HEK293 (cell line): ENCODE results near the gene GGA1.

Source experiments
- BCL11A ChIP-seq: fragments of 450-650 bp; formaldehyde crosslinking; IDR thresholded peaks from 2 replicates; pipeline ENCODE4 v1.5.1; 2016; ENCODE audit warnings: low read depth, missing biosample characterization, missing genetic modification characterization
- GLI4 ChIP-seq: fragments of 450-650 bp; formaldehyde crosslinking; IDR thresholded peaks from 2 replicates; pipeline ENCODE4 v1.5.1; 2016; ENCODE audit warnings: missing biosample characterization, missing genetic modification characterization
- HOXC10 ChIP-seq: sonication (generic); formaldehyde crosslinking; IDR thresholded peaks from 2 replicates; pipeline ENCODE4 v1.8.1; 2023; ENCODE audit warnings: mild to moderate bottlenecking, missing genetic modification reagents
- KLF1 ChIP-seq: fragments of 450-650 bp; formaldehyde crosslinking; IDR thresholded peaks from 2 replicates; pipeline ENCODE4 v1.5.1; 2016; ENCODE audit warnings: missing biosample characterization, missing genetic modification characterization
- KLF10 ChIP-seq: fragments of 450-650 bp; IDR thresholded peaks from 2 replicates; pipeline ENCODE4 v1.5.1; 2018; ENCODE audit warnings: missing biosample characterization, mild to moderate bottlenecking, missing genetic modification characterization
- PBX3 ChIP-seq: sonication (generic); formaldehyde crosslinking; IDR thresholded peaks from 2 replicates; pipeline ENCODE4 v1.8.1; 2022; ENCODE audit warnings: mild to moderate bottlenecking, moderate library complexity, missing genetic modification reagents
- PRDM4 ChIP-seq: fragments of 450-650 bp; formaldehyde crosslinking; IDR thresholded peaks from 2 replicates; pipeline ENCODE4 v1.5.1; 2017; ENCODE audit warnings: missing biosample characterization, missing genetic modification characterization
- PRDM6 ChIP-seq: fragments of 450-650 bp; formaldehyde crosslinking; IDR thresholded peaks from 2 replicates; pipeline ENCODE4 v1.5.1; 2017; ENCODE audit warnings: missing biosample characterization, missing genetic modification characterization
- SCRT2 ChIP-seq: fragments of 450-650 bp; formaldehyde crosslinking; IDR thresholded peaks from 2 replicates; pipeline ENCODE4 v1.5.1; 2016; ENCODE audit warnings: missing biosample characterization, missing genetic modification characterization
- TRIM28 ChIP-seq: IDR thresholded peaks from 2 replicates; pipeline ENCODE4 v1.6.1; 2011; ENCODE audit warnings: low read length, control low read depth, borderline replicate concordance
- ZBTB7A ChIP-seq: fragments of 450-650 bp; formaldehyde crosslinking; IDR thresholded peaks from 2 replicates; pipeline ENCODE4 v1.5.1; 2016; ENCODE audit warnings: low read depth, missing biosample characterization, missing genetic modification characterization
- ZFP41 ChIP-seq: fragments of 450-650 bp; formaldehyde crosslinking; IDR thresholded peaks from 2 replicates; pipeline ENCODE4 v1.5.1; 2016; ENCODE audit warnings: missing biosample characterization, missing genetic modification characterization, borderline replicate concordance
- ZNF140 ChIP-seq: fragments of 450-650 bp; formaldehyde crosslinking; IDR thresholded peaks from 2 replicates; pipeline ENCODE4 v1.5.1; 2016; ENCODE audit warnings: missing biosample characterization, missing genetic modification characterization
- ZNF155 ChIP-seq: fragments of 450-650 bp; formaldehyde crosslinking; IDR thresholded peaks from 2 replicates; pipeline ENCODE4 v1.5.1; 2016; ENCODE audit warnings: missing biosample characterization, missing genetic modification characterization
- ZNF211 ChIP-seq: fragments of 450-650 bp; formaldehyde crosslinking; IDR thresholded peaks from 2 replicates; pipeline ENCODE4 v1.5.1; 2016; ENCODE audit warnings: low read depth, missing biosample characterization, missing genetic modification characterization
- ZNF221 ChIP-seq: fragments of 450-650 bp; formaldehyde crosslinking; IDR thresholded peaks from 2 replicates; pipeline ENCODE4 v1.5.1; 2017; ENCODE audit warnings: missing biosample characterization, missing genetic modification characterization, borderline replicate concordance
- ZNF404 ChIP-seq: fragments of 450-650 bp; formaldehyde crosslinking; IDR thresholded peaks from 2 replicates; pipeline ENCODE4 v1.5.1; 2017; ENCODE audit warnings: missing biosample characterization, missing genetic modification characterization
- ZNF513 ChIP-seq: fragments of 450-650 bp; IDR thresholded peaks from 2 replicates; pipeline ENCODE4 v1.5.1; 2018; ENCODE audit warnings: missing biosample characterization, missing genetic modification characterization
- ZNF521 ChIP-seq: fragments of 450-650 bp; formaldehyde crosslinking; IDR thresholded peaks from 2 replicates; pipeline ENCODE4 v1.5.1; 2017; ENCODE audit warnings: missing biosample characterization, mild to moderate bottlenecking, missing genetic modification characterization
- ZNF530 ChIP-seq: fragments of 450-650 bp; formaldehyde crosslinking; IDR thresholded peaks from 2 replicates; pipeline ENCODE4 v1.5.1; 2016; ENCODE audit warnings: low read depth, missing biosample characterization, missing genetic modification characterization
- ZNF645 ChIP-seq: fragments of 450-650 bp; formaldehyde crosslinking; IDR thresholded peaks from 2 replicates; pipeline ENCODE4; 2016; ENCODE audit warnings: missing biosample characterization, missing genetic modification characterization
- ZNF654 ChIP-seq: fragments of 450-650 bp; formaldehyde crosslinking; IDR thresholded peaks from 2 replicates; pipeline ENCODE4 v1.5.1; 2016; ENCODE audit warnings: low read depth, missing biosample characterization, missing genetic modification characterization
- ZNF830 ChIP-seq: fragments of 450-650 bp; IDR thresholded peaks from 2 replicates; pipeline ENCODE4 v1.5.0; 2018; ENCODE audit warnings: missing biosample characterization, missing genetic modification characterization, low read depth, mild to moderate bottlenecking, moderate library complexity
- ZSCAN23 ChIP-seq: fragments of 450-650 bp; formaldehyde crosslinking; IDR thresholded peaks from 2 replicates; pipeline ENCODE4 v1.5.1; 2016; ENCODE audit warnings: missing biosample characterization, missing genetic modification characterization
- TF ChIP-seq, protein P1 (sequence below): fragments of 450-650 bp; formaldehyde crosslinking; IDR thresholded peaks from 2 replicates; pipeline ENCODE4 v1.5.1; 2016; ENCODE audit warnings: missing biosample characterization, missing genetic modification characterization, borderline replicate concordance
- TF ChIP-seq, protein P2 (sequence below): fragments of 450-650 bp; formaldehyde crosslinking; IDR thresholded peaks from 2 replicates; pipeline ENCODE4 v1.5.1; 2017; ENCODE audit warnings: missing biosample characterization, mild to moderate bottlenecking, missing genetic modification characterization, moderate library complexity

The GGA1 gene

DNA sequence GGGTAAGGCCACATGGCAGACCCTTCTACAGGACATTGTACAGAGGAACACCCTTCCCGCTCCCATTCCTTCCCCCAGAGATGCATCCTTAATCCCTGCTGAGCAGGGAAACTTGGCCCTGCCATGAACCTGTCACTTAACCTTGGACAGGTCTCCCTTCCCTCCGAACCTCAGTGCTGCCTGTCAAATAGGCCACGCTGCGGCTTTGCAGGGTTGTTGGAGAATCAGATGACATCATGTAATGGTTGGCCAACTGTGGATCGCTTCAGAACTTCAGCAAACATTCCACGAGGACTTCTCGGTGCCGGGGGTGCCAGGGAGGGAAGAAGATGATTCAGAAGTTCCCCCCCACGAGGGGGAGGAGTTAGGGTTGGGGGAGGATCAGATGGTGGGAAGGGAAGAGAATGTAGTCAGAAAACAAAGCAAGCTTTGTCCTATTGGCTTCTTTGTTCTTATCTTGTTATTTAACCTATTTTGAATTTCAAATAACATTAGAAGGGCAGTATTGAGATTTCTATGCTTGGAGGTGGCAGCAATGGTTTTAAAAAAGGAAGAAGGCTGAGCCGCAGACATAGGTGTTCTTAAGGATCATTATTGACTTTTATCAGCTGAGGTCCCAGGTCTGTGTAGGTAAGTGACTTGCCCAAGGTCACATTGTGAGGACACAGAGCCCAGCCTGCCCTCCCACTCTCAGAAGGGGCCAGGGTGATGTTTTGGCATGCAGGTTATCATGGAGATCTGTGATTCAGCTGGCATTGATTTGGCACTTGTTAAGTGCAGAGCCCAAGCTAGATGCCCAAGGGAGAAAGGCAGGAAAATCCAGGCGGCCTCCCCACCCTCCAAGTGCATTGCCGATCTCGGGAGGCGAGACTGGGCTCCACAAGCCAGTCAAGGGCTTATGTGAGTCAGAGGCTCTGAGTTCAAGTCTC lies 45.2 kb upstream of the GGA1 start (continued):
- no peak for TF ChIP-seq PBX3 (CRISPR knock-in tag)
- no peak for TF ChIP-seq ZNF140
- peak; percentile 96 for TF ChIP-seq SCRT2
- no peak for TF ChIP-seq ZNF221 (tag by site-specific recombination)
- TF ChIP-seq ZSCAN23: peak; percentile 34; the same call in 1 of the 2 replicates
- TF ChIP-seq ZNF530 (tag by site-specific recombination): no peak
- no peak for TF ChIP-seq KLF10
- TF ChIP-seq PRDM4 (tag by site-specific recombination): no peak
- no peak for TF ChIP-seq KLF1
- TF ChIP-seq, protein P1, sequence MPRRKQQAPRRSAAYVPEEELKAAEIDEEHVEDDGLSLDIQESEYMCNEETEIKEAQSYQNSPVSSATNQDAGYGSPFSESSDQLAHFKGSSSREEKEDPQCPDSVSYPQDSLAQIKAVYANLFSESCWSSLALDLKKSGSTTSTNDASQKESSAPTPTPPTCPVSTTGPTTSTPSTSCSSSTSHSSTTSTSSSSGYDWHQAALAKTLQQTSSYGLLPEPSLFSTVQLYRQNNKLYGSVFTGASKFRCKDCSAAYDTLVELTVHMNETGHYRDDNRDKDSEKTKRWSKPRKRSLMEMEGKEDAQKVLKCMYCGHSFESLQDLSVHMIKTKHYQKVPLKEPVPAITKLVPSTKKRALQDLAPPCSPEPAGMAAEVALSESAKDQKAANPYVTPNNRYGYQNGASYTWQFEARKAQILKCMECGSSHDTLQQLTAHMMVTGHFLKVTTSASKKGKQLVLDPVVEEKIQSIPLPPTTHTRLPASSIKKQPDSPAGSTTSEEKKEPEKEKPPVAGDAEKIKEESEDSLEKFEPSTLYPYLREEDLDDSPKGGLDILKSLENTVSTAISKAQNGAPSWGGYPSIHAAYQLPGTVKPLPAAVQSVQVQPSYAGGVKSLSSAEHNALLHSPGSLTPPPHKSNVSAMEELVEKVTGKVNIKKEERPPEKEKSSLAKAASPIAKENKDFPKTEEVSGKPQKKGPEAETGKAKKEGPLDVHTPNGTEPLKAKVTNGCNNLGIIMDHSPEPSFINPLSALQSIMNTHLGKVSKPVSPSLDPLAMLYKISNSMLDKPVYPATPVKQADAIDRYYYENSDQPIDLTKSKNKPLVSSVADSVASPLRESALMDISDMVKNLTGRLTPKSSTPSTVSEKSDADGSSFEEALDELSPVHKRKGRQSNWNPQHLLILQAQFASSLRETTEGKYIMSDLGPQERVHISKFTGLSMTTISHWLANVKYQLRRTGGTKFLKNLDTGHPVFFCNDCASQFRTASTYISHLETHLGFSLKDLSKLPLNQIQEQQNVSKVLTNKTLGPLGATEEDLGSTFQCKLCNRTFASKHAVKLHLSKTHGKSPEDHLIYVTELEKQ (tag by site-specific recombination): 0 out of 2 replicates have a peak, but pooled peaks have one; percentile 11
- TF ChIP-seq ZNF513 (tag by site-specific recombination): no peak
- no peak; the same call in 1 of the 2 replicates for TF ChIP-seq BCL11A
- no peak for TF ChIP-seq ZNF521 (tag by site-specific recombination)
- peak; percentile 11; the same call in 1 of the 2 replicates for TF ChIP-seq TRIM28
- TF ChIP-seq ZNF155 (tag by site-specific recombination): no peak
- no peak for TF ChIP-seq PRDM6 (tag by site-specific recombination)
- no peak for TF ChIP-seq ZNF645
- TF ChIP-seq ZFP41 (tag by site-specific recombination): no peak
- TF ChIP-seq ZBTB7A (tag by site-specific recombination): no peak; the same call in 1 of the 2 replicates
- no peak for TF ChIP-seq GLI4 (tag by site-specific recombination)
- TF ChIP-seq HOXC10 (CRISPR knock-in tag): no peak
- TF ChIP-seq ZNF404 (tag by site-specific recombination): no peak
- no peak for TF ChIP-seq ZNF211 (tag by site-specific recombination)
- TF ChIP-seq ZNF830 (tag by site-specific recombination): no peak
- TF ChIP-seq ZNF654: no peak
- TF ChIP-seq, protein P2, sequence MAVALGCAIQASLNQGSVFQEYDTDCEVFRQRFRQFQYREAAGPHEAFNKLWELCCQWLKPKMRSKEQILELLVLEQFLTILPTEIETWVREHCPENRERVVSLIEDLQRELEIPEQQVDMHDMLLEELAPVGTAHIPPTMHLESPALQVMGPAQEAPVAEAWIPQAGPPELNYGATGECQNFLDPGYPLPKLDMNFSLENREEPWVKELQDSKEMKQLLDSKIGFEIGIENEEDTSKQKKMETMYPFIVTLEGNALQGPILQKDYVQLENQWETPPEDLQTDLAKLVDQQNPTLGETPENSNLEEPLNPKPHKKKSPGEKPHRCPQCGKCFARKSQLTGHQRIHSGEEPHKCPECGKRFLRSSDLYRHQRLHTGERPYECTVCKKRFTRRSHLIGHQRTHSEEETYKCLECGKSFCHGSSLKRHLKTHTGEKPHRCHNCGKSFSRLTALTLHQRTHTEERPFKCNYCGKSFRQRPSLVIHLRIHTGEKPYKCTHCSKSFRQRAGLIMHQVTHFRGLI (tag by site-specific recombination): no peak
